IMR-90 (cell line): ENCODE measurements around the gene FAM78B. TPM values are rescaled to one million over a fixed set of nuclear protein-coding genes. Genes with fewer than 3 reads are reported as not detected.

ENCODE experiments used
- ATAC-seq: fragments of 200-7000 bp; cut with Tn5 transposase; 2 replicates; pipeline ENCODE4 v1.9.1; 2020; ENCODE audit warnings: low read depth, mild to moderate bottlenecking, moderate library complexity
- BruUV-seq: library from RNA; stranded (reverse); fragments of 400-500 nt; replicated peaks from 2 replicates; lab custom pipeline; 2021; lab: Mats Ljungman, UMichigan
- CTCF ChIA-PET: fragments of 300-600 bp; formaldehyde crosslinking; extraction: SDS; loops from one replicate; lab custom pipeline; 2021; ENCODE audit warnings: antibody characterized with exemption; lab: Yijun Ruan, JAX
- POLR2A ChIA-PET: fragments of 300-600 bp; sonication (Branson Sonifier 250); formaldehyde crosslinking; loops from one replicate; lab custom pipeline; 2022; ENCODE audit warnings: antibody characterized with exemption; ENCODE audit not compliant: unreplicated experiment; lab: Charles Lee
- DNase-seq: peaks from one replicate; pipeline ENCODE4 v3.0.0; 2013
- H2AFZ ChIP-seq: replicated peaks from 2 replicates; pipeline ENCODE3; 2013; ENCODE audit warnings: low read length, mild to moderate bottlenecking; ENCODE audit not compliant: poor library complexity
- H2AK5ac ChIP-seq: 2 replicates; pipeline ENCODE4 v1.6.1; 2013; ENCODE audit warnings: low read depth, low read length, inconsistent platforms
- H2AK9ac ChIP-seq: replicated peaks from 2 replicates; pipeline ENCODE3; 2013; ENCODE audit warnings: mild to moderate bottlenecking, low read depth, low read length, moderate library complexity; ENCODE audit not compliant: poor library complexity
- H2BK120ac ChIP-seq: 2 replicates; pipeline ENCODE4 v1.6.1; 2013; ENCODE audit warnings: low read depth, low read length, inconsistent platforms
- H2BK15ac ChIP-seq: 3 replicates; pipeline ENCODE4 v1.6.1; 2013; ENCODE audit warnings: low read depth, low read length, inconsistent platforms
- H2BK20ac ChIP-seq: 2 replicates; pipeline ENCODE4 v1.6.1; 2013; ENCODE audit warnings: low read depth, mild to moderate bottlenecking, inconsistent platforms, low read length, moderate library complexity
- H2BK5ac ChIP-seq: 2 replicates; pipeline ENCODE4 v1.6.1; 2013; ENCODE audit warnings: mild to moderate bottlenecking, low read depth, low read length, inconsistent platforms; ENCODE audit not compliant: poor library complexity, severe bottlenecking
- H3K14ac ChIP-seq: replicated peaks from 2 replicates; pipeline ENCODE4 v1.6.1; 2013; ENCODE audit warnings: low read depth, low read length, inconsistent platforms
- H3K18ac ChIP-seq: 2 replicates; pipeline ENCODE4 v1.6.1; 2013; ENCODE audit warnings: low read depth, low read length, control low read depth
- H3K23ac ChIP-seq: 2 replicates; pipeline ENCODE4 v1.6.1; 2013; ENCODE audit warnings: low read depth, low read length, inconsistent platforms
- H3K27ac ChIP-seq: 2 replicates; pipeline ENCODE4 v1.5.1; 2013; ENCODE audit warnings: mild to moderate bottlenecking, control low read depth, low read length; ENCODE audit not compliant: insufficient read depth
- H3K27me3 ChIP-seq: 2 replicates; pipeline ENCODE4 v1.6.1; 2013; ENCODE audit warnings: low read length; ENCODE audit not compliant: control insufficient read depth, insufficient read depth
- H3K36me3 ChIP-seq: 2 replicates; pipeline ENCODE4 v1.6.1; 2013; ENCODE audit warnings: low read length, mixed read lengths; ENCODE audit not compliant: control insufficient read depth, insufficient read depth
- H3K4ac ChIP-seq: 2 replicates; pipeline ENCODE4 v1.6.1; 2013; ENCODE audit warnings: low read depth, low read length, inconsistent platforms
- H3K4me1 ChIP-seq: 2 replicates; pipeline ENCODE4 v1.6.1; 2013; ENCODE audit warnings: low read length, mixed read lengths; ENCODE audit not compliant: control insufficient read depth, insufficient read depth
- H3K4me2 ChIP-seq: 2 replicates; pipeline ENCODE4 v1.6.1; 2013; ENCODE audit warnings: low read depth, mild to moderate bottlenecking, control low read depth, low read length, moderate library complexity
- H3K4me3 ChIP-seq: 2 replicates; pipeline ENCODE4 v1.5.1; 2013; ENCODE audit warnings: low read depth, mild to moderate bottlenecking, control low read depth, low read length, moderate library complexity; ENCODE audit not compliant: insufficient read depth
- H3K56ac ChIP-seq: 2 replicates; pipeline ENCODE4 v1.6.1; 2013; ENCODE audit warnings: low read length, inconsistent platforms; ENCODE audit not compliant: insufficient read depth; ENCODE audit errors: extremely low read depth
- H3K79me1 ChIP-seq, 2 experiments: 2 replicates each; pipeline ENCODE4 v1.6.1; 2013; ENCODE audit warnings: low read length in 2 of 2, inconsistent platforms in 1 of 2, low read depth in 1 of 2
- H3K9ac ChIP-seq: 2 replicates; pipeline ENCODE4 v1.6.1; 2013; ENCODE audit warnings: low read depth, low read length, control low read depth
- H3K9me1 ChIP-seq: 2 replicates; pipeline ENCODE4 v1.6.1; 2013; ENCODE audit warnings: low read length, inconsistent platforms; ENCODE audit not compliant: insufficient read depth
- H3K9me3 ChIP-seq: 2 replicates; pipeline ENCODE4 v1.6.1; 2013; ENCODE audit warnings: low read length; ENCODE audit not compliant: control insufficient read depth, insufficient read depth
- H4K20me1 ChIP-seq: 2 replicates; pipeline ENCODE4 v1.6.1; 2013; ENCODE audit warnings: low read length, inconsistent platforms; ENCODE audit not compliant: insufficient read depth
- H4K5ac ChIP-seq: 2 replicates; pipeline ENCODE4 v1.6.1; 2013; ENCODE audit warnings: mild to moderate bottlenecking, low read depth, low read length, control low read depth
- H4K8ac ChIP-seq, 2 experiments: 2 replicates each; pipeline ENCODE4 v1.6.1; 2013; ENCODE audit warnings: low read depth in 2 of 2, low read length in 2 of 2, control low read depth in 1 of 2, inconsistent platforms in 1 of 2
- H4K91ac ChIP-seq: 2 replicates; pipeline ENCODE4 v1.6.1; 2013; ENCODE audit warnings: low read depth, low read length, inconsistent platforms; ENCODE audit not compliant: insufficient read depth
- CEBPB ChIP-seq: IDR thresholded peaks from 2 replicates; pipeline ENCODE4 v1.6.1; 2012; ENCODE audit warnings: low read depth, low read length, improper control_type of control experiment
- FOS ChIP-seq: fragments of 150-350 bp; IDR thresholded peaks from 2 replicates; pipeline ENCODE4 v1.6.1; 2016; ENCODE audit warnings: low read depth, low read length
- MAFK ChIP-seq: IDR thresholded peaks from 2 replicates; pipeline ENCODE4 v1.6.1; 2012; ENCODE audit warnings: low read depth, low read length, improper control_type of control experiment
- MAZ ChIP-seq: IDR thresholded peaks from 2 replicates; pipeline ENCODE4 v1.6.1; 2012; ENCODE audit warnings: low read depth, mild to moderate bottlenecking, low read length, improper control_type of control experiment, moderate library complexity, borderline replicate concordance
- NFE2L2 ChIP-seq: fragments of 150-350 bp; IDR thresholded peaks from 2 replicates; pipeline ENCODE4 v1.6.1; 2016; ENCODE audit warnings: low read depth, mild to moderate bottlenecking, low read length
- POLR2A ChIP-seq: IDR thresholded peaks from 2 replicates; pipeline ENCODE4 v1.6.1; 2012; ENCODE audit warnings: mild to moderate bottlenecking, low read depth, low read length
- RAD21 ChIP-seq: IDR thresholded peaks from 2 replicates; pipeline ENCODE4 v1.6.1; 2012; ENCODE audit warnings: low read length, improper control_type of control experiment
- RCOR1 ChIP-seq: IDR thresholded peaks from 2 replicates; pipeline ENCODE4 v1.6.1; 2012; ENCODE audit warnings: mild to moderate bottlenecking, low read length, improper control_type of control experiment; ENCODE audit not compliant: insufficient replicate concordance
- RFX5 ChIP-seq: IDR thresholded peaks from 2 replicates; pipeline ENCODE4 v1.8.0; 2012; ENCODE audit warnings: low read depth, mild to moderate bottlenecking, low read length, moderate library complexity
- WGBS, 2 experiments: methylation state at CpG; one replicate each; pipeline versions ENCODE4 v1.1.5 to v1.1.7; 2013; ENCODE audit warnings: missing lambda C conversion rate in 2 of 2; ENCODE audit not compliant: insufficient read length in 1 of 2; ENCODE audit errors: extremely low coverage in 2 of 2; 5-methylcytosine and 5-hydroxymethylcytosine counted together
- dilution Hi-C: fragments of 300-500 bp; cut with HindIII; formaldehyde crosslinking; loops from one replicate; pipeline ENCODE4 v1.14.3; 2018; ENCODE audit warnings: low sequenced_read_pairs; ENCODE audit not compliant: unreplicated experiment
- in situ Hi-C: fragments of 300-500 bp; cut with MboI; formaldehyde crosslinking; loops from 3 replicates; pipeline ENCODE4 v1.14.3; 2019; ENCODE audit warnings: low sequenced_read_pairs, inconsistent platforms, mixed read lengths
- intact Hi-C: fragments of 100-400 bp; cut with micrococcal nuclease; formaldehyde crosslinking; loops from 2 replicates; pipeline ENCODE4 v1.10.0; 2022
- polyA plus RNA-seq, 3 experiments: library from polyadenylated mRNA; depleted of rRNA; stranded (reverse); fragments of >200 nt; gene quantifications; 2 replicates each; pipeline ENCODE4 v1.2.3, GENCODE V29; 2012; ENCODE audit warnings: low replicate concordance in 1 of 3
- total RNA-seq: library from RNA; depleted of rRNA; stranded (reverse); fragments of >200 nt; gene quantifications from 2 replicates; pipeline ENCODE4 v1.2.3, GENCODE V29; 2012

FAM78B gene
- total and polyA plus RNA-seq, 2 of the 4 experiments (the other 2 are of a cell fraction) = under 0.01 to 0.12 TPM

- H2BK5ac ChIP-seq = no peak overlapping the region
- H3K4me2 ChIP-seq = no peak overlapping the region
- H2BK120ac ChIP-seq = no peak overlapping the region
- no peak overlapping the region for H3K4me3 ChIP-seq
- dilution Hi-C loops (no loop called here), in situ Hi-C loops (no loop called here), intact Hi-C loops (no loop called here)
- no peak overlapping the region for H3K14ac ChIP-seq
- H3K9me1 ChIP-seq = no peaks in the 10 kb centered on the region
- WGBS, 2 experiments = no CpG with 5 or more reads among the region's 3 CpGs
- no peak overlapping the region for H3K27ac ChIP-seq
- ATAC-seq (no peak), DNase-seq (no peak)
- no peak overlapping the region for H3K18ac ChIP-seq
- H3K79me1 ChIP-seq = no peaks in the 10 kb centered on the region
- CTCF ChIA-PET = no interaction called here
- no peak overlapping the region for H2BK20ac ChIP-seq
- no peaks in the 10 kb centered on the region for H3K36me3 ChIP-seq
- H2AK9ac ChIP-seq = no peak overlapping the region
- H3K9me3 ChIP-seq = peaks cover 33% of the 10 kb centered on the region
- H3K4me1 ChIP-seq = no peaks in the 10 kb centered on the region
- POLR2A ChIA-PET = no interaction called here
- H3K23ac ChIP-seq = no peak overlapping the region
- no peak overlapping the region for H3K9ac ChIP-seq
- no peak for TF ChIP-seq RFX5
- TF ChIP-seq POLR2A = no peak
- no peak for TF ChIP-seq FOS
- no peak for TF ChIP-seq CEBPB
- TF ChIP-seq NFE2L2 = no peak
- TF ChIP-seq RCOR1 = no peak
- no peak for TF ChIP-seq RAD21
- TF ChIP-seq MAZ = no peak
- no peak for TF ChIP-seq MAFK
- no TSS peak for BruUV-seq
- H4K8ac ChIP-seq = no peak overlapping the region
- H2AK5ac ChIP-seq = no peak overlapping the region
- no peak overlapping the region for H3K56ac ChIP-seq
- no peak overlapping the region for H2BK15ac ChIP-seq
- H4K91ac ChIP-seq = no peak overlapping the region
- H4K20me1 ChIP-seq = no peaks in the 10 kb centered on the region
- H3K4ac ChIP-seq = no peak overlapping the region
- no peak overlapping the region for H2AFZ ChIP-seq
- no peak overlapping the region for H4K5ac ChIP-seq
- no peaks in the 10 kb centered on the region for H3K27me3 ChIP-seq
Observed at GRCh38 chr1:166084613-166085012, 82.2 kb downstream of the FAM78B start.
